Measurements from ENCODE around the gene MRPS30.

GRCh38 chr5:44827681-44828080 lies 18.9 kb downstream of the MRPS30 start:
- TF ChIP-seq, protein P1, sequence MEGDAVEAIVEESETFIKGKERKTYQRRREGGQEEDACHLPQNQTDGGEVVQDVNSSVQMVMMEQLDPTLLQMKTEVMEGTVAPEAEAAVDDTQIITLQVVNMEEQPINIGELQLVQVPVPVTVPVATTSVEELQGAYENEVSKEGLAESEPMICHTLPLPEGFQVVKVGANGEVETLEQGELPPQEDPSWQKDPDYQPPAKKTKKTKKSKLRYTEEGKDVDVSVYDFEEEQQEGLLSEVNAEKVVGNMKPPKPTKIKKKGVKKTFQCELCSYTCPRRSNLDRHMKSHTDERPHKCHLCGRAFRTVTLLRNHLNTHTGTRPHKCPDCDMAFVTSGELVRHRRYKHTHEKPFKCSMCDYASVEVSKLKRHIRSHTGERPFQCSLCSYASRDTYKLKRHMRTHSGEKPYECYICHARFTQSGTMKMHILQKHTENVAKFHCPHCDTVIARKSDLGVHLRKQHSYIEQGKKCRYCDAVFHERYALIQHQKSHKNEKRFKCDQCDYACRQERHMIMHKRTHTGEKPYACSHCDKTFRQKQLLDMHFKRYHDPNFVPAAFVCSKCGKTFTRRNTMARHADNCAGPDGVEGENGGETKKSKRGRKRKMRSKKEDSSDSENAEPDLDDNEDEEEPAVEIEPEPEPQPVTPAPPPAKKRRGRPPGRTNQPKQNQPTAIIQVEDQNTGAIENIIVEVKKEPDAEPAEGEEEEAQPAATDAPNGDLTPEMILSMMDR (IDR thresholded peaks at IDR 0.05): no peak
- no peak for TF ChIP-seq POLR2A (IDR thresholded peaks at IDR 0.05)

Measured in uterus (tissue), 2 donors.